ENCODE results near the gene CNTNAP2.

GRCh38 chr7:146242661-146243060 lies 126.1 kb downstream of the CNTNAP2 start:
- TF ChIP-seq CTCF (conservative IDR thresholded peaks at IDR 0.05; ENCODE audit: low read length) (no peak), EZH2phosphoT487 (IDR thresholded peaks at IDR 0.05; ENCODE audit: borderline replicate concordance, low read depth, low read length) (no peak)
